Gastrocnemius medialis (tissue), 4 donors: Measurements from ENCODE around the gene ANO6. TPM values are rescaled to one million over a fixed set of nuclear protein-coding genes. Genes with fewer than 3 reads are reported as not detected.
A peak's percentile ranks its signal among the peaks of the same experiment; 100 is the strongest.

ENCODE experiments used
- ATAC-seq, 2 donors: fragments of 150-250 bp; one replicate each; pipeline ENCODE4 v1.9.1; 2016
- DNase-seq, 2 donors: peaks; one replicate each; pipeline ENCODE4 v3.0.0-alpha.2; 2019
- H3K27ac ChIP-seq, 4 donors: fragments of 200-600 bp; sonication (generic); 1 replicate in 1 of 4; 2 replicates in 3 of 4; pipeline ENCODE4 v1.5.1; 2016 to 2018; ENCODE audit warnings: mild to moderate bottlenecking in 2 of 4, moderate library complexity in 1 of 4
- H3K27me3 ChIP-seq, 3 donors: fragments of 200-600 bp; sonication (generic) in 2 of 3; 1 replicate in 1 of 3; 2 replicates in 2 of 3; pipeline versions ENCODE4 v1.5.1 to v1.6.0; 2016 to 2019; ENCODE audit warnings: mild to moderate bottlenecking in 1 of 3, moderate library complexity in 1 of 3
- H3K36me3 ChIP-seq, 2 donors: fragments of 200-600 bp; sonication (generic) in 1 of 2; one replicate each; pipeline ENCODE4 v1.5.1; 2017 to 2018
- H3K4me1 ChIP-seq, 2 donors: fragments of 200-600 bp; sonication (generic) in 1 of 2; one replicate each; pipeline ENCODE4 v1.5.1; 2016 to 2017; ENCODE audit warnings: mild to moderate bottlenecking in 2 of 2
- H3K4me3 ChIP-seq, 4 donors: fragments of 200-600 bp; sonication (generic) in 3 of 4; 1 replicate in 1 of 4; 2 replicates in 3 of 4; pipeline ENCODE4 v1.5.1; 2016 to 2019; ENCODE audit warnings: mild to moderate bottlenecking in 2 of 4
- H3K9me3 ChIP-seq, 3 donors: fragments of 200-600 bp; sonication (generic) in 2 of 3; 1 replicate in 1 of 3; 2 replicates in 2 of 3; pipeline ENCODE4 v1.5.1; 2016 to 2019
- POLR2A ChIP-seq, 2 donors: fragments of 450-650 bp; IDR thresholded peaks; one replicate each; pipeline ENCODE4 v1.6.1; 2017; ENCODE audit warnings: antibody characterized with exemption in 2 of 2, mild to moderate bottlenecking in 2 of 2, moderate library complexity in 2 of 2
- in situ Hi-C, 4 donors: fragments of 200-750 bp; cut with MboI; loops; one replicate each; pipeline versions ENCODE4 v1.15.0 to v1.8.0; 2017; ENCODE audit warnings: low sequenced_read_pairs in 4 of 4
- intact Hi-C: fragments of 100-400 bp; cut with DNase I; formaldehyde crosslinking; loops from one replicate; pipeline ENCODE4 v1.15.1; 2023; ENCODE audit warnings: low total_unique reads
- total RNA-seq, 4 donors: library from RNA; depleted of rRNA; stranded (reverse); fragments of >200 nt; gene quantifications; one replicate each; pipeline versions ENCODE4 v1.1.0 to v1.2.3, GENCODE V29; 2016
- TF ChIP-seq, protein P1 (sequence below), 5 experiments: fragments of 450-650 bp in 3 of 5; fragments of 200-600 bp in 2 of 5; sonication (generic) in 2 of 5; IDR thresholded peaks in 4 of 5; conservative IDR thresholded peaks in 1 of 5; 1 replicate in 4 of 5; 2 replicates in 1 of 5; pipeline ENCODE4 v1.5.1; 2016 to 2019; ENCODE audit warnings: antibody characterized with exemption in 5 of 5, mild to moderate bottlenecking in 3 of 5, moderate library complexity in 3 of 5

The ANO6 gene
- total RNA-seq, 4 donors from 2014 or later = 75.4 to 100 (median 91.8) TPM

GRCh38 chr12:45269412-45269751, 53.5 kb downstream of the ANO6 start:
- no peak overlapping the region for H3K4me3 ChIP-seq
- H3K27me3 ChIP-seq = no peaks in the 10 kb centered on the region
- ATAC-seq (no peak), DNase-seq (no peak)
- in situ Hi-C loops (no loop called here), intact Hi-C loops (no loop called here)
- no peaks in the 10 kb centered on the region for H3K36me3 ChIP-seq
- TF ChIP-seq, protein P1, sequence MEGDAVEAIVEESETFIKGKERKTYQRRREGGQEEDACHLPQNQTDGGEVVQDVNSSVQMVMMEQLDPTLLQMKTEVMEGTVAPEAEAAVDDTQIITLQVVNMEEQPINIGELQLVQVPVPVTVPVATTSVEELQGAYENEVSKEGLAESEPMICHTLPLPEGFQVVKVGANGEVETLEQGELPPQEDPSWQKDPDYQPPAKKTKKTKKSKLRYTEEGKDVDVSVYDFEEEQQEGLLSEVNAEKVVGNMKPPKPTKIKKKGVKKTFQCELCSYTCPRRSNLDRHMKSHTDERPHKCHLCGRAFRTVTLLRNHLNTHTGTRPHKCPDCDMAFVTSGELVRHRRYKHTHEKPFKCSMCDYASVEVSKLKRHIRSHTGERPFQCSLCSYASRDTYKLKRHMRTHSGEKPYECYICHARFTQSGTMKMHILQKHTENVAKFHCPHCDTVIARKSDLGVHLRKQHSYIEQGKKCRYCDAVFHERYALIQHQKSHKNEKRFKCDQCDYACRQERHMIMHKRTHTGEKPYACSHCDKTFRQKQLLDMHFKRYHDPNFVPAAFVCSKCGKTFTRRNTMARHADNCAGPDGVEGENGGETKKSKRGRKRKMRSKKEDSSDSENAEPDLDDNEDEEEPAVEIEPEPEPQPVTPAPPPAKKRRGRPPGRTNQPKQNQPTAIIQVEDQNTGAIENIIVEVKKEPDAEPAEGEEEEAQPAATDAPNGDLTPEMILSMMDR (IDR thresholded peaks at IDR 0.05 in 4 of 5, conservative IDR thresholded peaks at IDR 0.05 in 1 of 5) = no peak
- TF ChIP-seq POLR2A (IDR thresholded peaks at IDR 0.05) = no peak
- peaks cover 50 to 70% of the 10 kb centered on the region in 2 donors for H3K4me1 ChIP-seq
- peak overlapping the region; percentile 42 to 73 (median 51) for H3K27ac ChIP-seq
- H3K9me3 ChIP-seq = no peaks in the 10 kb centered on the region

- DNase-seq (no peak), ATAC-seq (no peak)
- Histone ChIP-seq H3K27ac (no peak overlapping the region), H3K4me3 (no peak overlapping the region), H3K36me3 (no peaks in the 10 kb centered on the region), H3K9me3 (no peaks in the 10 kb centered on the region), H3K27me3 (no peaks in the 10 kb centered on the region), H3K4me1 (peaks cover 56 to 67% of the 10 kb centered on the region in 2 donors)
- no peak for TF ChIP-seq POLR2A (IDR thresholded peaks at IDR 0.05)
- TF ChIP-seq, protein P1 (IDR thresholded peaks at IDR 0.05 in 4 of 5, conservative IDR thresholded peaks at IDR 0.05 in 1 of 5) = no peak
- intact Hi-C loops (no loop called here), in situ Hi-C loops (no loop called here)
These were observed 55.1 kb downstream of the ANO6 start for GRCh38 chr12:45270951-45271350.

- in situ Hi-C loops (no loop called here), intact Hi-C loops (no loop called here)
- peak in 1 of 2 donors; percentile 19 for DNase-seq
- H3K27me3 ChIP-seq = no peaks in the 10 kb centered on the region
- peaks cover 55 to 69% of the 10 kb centered on the region in 2 donors for H3K4me1 ChIP-seq
- peak; percentile 62 to 67 for ATAC-seq
- H3K4me3 ChIP-seq = no peak overlapping the region
- no peaks in the 10 kb centered on the region for H3K9me3 ChIP-seq
- TF ChIP-seq, protein P1 (IDR thresholded peaks at IDR 0.05 in 4 of 5, conservative IDR thresholded peaks at IDR 0.05 in 1 of 5) = no peak
- TF ChIP-seq POLR2A (IDR thresholded peaks at IDR 0.05) = no peak
- H3K36me3 ChIP-seq = no peaks in the 10 kb centered on the region
- H3K27ac ChIP-seq = peak overlapping the region; percentile 23 to 48 (median 38)
These were observed 57.9 kb downstream of the ANO6 start for GRCh38 chr12:45273717-45274271.

- DNase-seq (no peak), ATAC-seq (no peak)
- no peaks in the 10 kb centered on the region for H3K9me3 ChIP-seq
- H3K4me3 ChIP-seq = no peak overlapping the region
- intact Hi-C loops = no loop called here
- TF ChIP-seq, protein P1 (IDR thresholded peaks at IDR 0.05 in 4 of 5, conservative IDR thresholded peaks at IDR 0.05 in 1 of 5) = no peak
- TF ChIP-seq POLR2A (IDR thresholded peaks at IDR 0.05) = no peak
- no peaks in the 10 kb centered on the region for H3K27me3 ChIP-seq
- H3K4me1 ChIP-seq = peaks cover 53 to 73% of the 10 kb centered on the region in 2 donors
- in situ Hi-C loops = no loop called here
- H3K27ac ChIP-seq = peak overlapping the region in 1 of 4 donors; percentile 5
- H3K36me3 ChIP-seq = no peaks in the 10 kb centered on the region
These were observed 60.4 kb downstream of the ANO6 start for GRCh38 chr12:45276154-45276755.
